Ishikawa (cell line): ENCODE measurements around the gene GALNT13.

ENCODE experiments used
- CEBPB ChIP-seq: IDR thresholded peaks from 2 replicates; pipeline ENCODE4 v1.6.1; 2012
- CREB1 ChIP-seq: IDR thresholded peaks from 2 replicates; pipeline ENCODE4 v1.6.1; 2012; ENCODE audit warnings: low read depth
- EGR1 ChIP-seq: IDR thresholded peaks from 2 replicates; pipeline ENCODE4 v1.6.1; 2012
- EP300 ChIP-seq: IDR thresholded peaks from 2 replicates; pipeline ENCODE4 v1.6.1; 2012; ENCODE audit warnings: borderline replicate concordance
- FOXM1 ChIP-seq: IDR thresholded peaks from 2 replicates; pipeline ENCODE4 v1.6.1; 2012; ENCODE audit warnings: low read depth, borderline replicate concordance
- NFIC ChIP-seq: IDR thresholded peaks from 2 replicates; pipeline ENCODE4 v1.6.1; 2012
- RAD21 ChIP-seq: IDR thresholded peaks from 2 replicates; pipeline ENCODE4 v1.6.1; 2012; ENCODE audit warnings: low read depth
- TAF1 ChIP-seq: IDR thresholded peaks from 2 replicates; pipeline ENCODE4 v1.6.1; 2012; ENCODE audit warnings: low read depth, mild to moderate bottlenecking
- TCF12 ChIP-seq: IDR thresholded peaks from 2 replicates; pipeline ENCODE4 v1.6.1; 2012; ENCODE audit warnings: low read depth
- TEAD4 ChIP-seq: IDR thresholded peaks from 2 replicates; pipeline ENCODE4 v1.6.1; 2012
- YY1 ChIP-seq: IDR thresholded peaks from 2 replicates; pipeline ENCODE4 v1.6.1; 2012; ENCODE audit warnings: low read depth
- ZBTB7A ChIP-seq: IDR thresholded peaks from 2 replicates; pipeline ENCODE4 v1.6.1; 2012; ENCODE audit warnings: low read depth
- TF ChIP-seq, protein P1 (sequence below): IDR thresholded peaks from 2 replicates; pipeline ENCODE4 v1.6.1; 2012
- TF ChIP-seq, protein P2 (sequence below): IDR thresholded peaks from 2 replicates; pipeline ENCODE4 v1.6.1; 2012
- TF ChIP-seq, protein P3 (sequence below): IDR thresholded peaks from 2 replicates; pipeline ENCODE4 v1.6.1; 2012; ENCODE audit warnings: low read depth, mild to moderate bottlenecking

Gene GALNT13

GRCh38 chr2:154093856-154094255, 222.1 kb downstream of the GALNT13 start:
- TF ChIP-seq CREB1 (no peak), TAF1 (no peak), RAD21 (no peak), TEAD4 (no peak), NFIC (no peak), FOXM1 (no peak), TCF12 (no peak), ZBTB7A (no peak), CEBPB (no peak), YY1 (no peak), EP300 (no peak), EGR1 (no peak)
- TF ChIP-seq, protein P1, sequence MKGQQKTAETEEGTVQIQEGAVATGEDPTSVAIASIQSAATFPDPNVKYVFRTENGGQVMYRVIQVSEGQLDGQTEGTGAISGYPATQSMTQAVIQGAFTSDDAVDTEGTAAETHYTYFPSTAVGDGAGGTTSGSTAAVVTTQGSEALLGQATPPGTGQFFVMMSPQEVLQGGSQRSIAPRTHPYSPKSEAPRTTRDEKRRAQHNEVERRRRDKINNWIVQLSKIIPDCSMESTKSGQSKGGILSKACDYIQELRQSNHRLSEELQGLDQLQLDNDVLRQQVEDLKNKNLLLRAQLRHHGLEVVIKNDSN = no peak
- TF ChIP-seq, protein P2, sequence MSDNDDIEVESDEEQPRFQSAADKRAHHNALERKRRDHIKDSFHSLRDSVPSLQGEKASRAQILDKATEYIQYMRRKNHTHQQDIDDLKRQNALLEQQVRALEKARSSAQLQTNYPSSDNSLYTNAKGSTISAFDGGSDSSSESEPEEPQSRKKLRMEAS = no peak
- TF ChIP-seq, protein P3, sequence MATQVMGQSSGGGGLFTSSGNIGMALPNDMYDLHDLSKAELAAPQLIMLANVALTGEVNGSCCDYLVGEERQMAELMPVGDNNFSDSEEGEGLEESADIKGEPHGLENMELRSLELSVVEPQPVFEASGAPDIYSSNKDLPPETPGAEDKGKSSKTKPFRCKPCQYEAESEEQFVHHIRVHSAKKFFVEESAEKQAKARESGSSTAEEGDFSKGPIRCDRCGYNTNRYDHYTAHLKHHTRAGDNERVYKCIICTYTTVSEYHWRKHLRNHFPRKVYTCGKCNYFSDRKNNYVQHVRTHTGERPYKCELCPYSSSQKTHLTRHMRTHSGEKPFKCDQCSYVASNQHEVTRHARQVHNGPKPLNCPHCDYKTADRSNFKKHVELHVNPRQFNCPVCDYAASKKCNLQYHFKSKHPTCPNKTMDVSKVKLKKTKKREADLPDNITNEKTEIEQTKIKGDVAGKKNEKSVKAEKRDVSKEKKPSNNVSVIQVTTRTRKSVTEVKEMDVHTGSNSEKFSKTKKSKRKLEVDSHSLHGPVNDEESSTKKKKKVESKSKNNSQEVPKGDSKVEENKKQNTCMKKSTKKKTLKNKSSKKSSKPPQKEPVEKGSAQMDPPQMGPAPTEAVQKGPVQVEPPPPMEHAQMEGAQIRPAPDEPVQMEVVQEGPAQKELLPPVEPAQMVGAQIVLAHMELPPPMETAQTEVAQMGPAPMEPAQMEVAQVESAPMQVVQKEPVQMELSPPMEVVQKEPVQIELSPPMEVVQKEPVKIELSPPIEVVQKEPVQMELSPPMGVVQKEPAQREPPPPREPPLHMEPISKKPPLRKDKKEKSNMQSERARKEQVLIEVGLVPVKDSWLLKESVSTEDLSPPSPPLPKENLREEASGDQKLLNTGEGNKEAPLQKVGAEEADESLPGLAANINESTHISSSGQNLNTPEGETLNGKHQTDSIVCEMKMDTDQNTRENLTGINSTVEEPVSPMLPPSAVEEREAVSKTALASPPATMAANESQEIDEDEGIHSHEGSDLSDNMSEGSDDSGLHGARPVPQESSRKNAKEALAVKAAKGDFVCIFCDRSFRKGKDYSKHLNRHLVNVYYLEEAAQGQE = no peak

DNA sequence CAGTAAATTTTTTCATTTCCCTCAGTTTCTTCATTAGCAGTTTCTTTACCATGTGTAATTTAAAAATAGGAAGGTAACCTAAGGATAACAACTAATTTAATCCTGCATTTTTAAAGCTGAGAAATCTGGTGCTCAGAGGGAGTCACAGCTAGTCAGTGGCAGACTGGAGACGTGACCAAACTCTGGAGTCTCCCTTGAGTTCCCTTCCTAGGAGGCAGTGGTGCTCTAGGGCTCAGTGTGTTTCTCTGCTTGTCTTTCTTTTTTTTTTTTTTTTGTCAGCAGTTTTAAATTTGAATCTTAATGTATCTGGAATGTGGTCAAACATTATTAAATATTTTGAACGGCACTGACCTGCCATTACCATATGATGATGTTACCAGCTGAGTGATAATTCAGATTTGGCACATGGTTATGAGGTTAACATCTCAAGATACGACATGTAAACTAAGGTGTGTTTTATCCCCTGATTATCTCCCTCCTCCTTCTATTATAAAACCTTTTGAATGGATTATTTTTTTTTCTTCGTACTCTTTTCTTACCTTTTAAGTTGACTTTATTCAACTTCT, 226.2 kb downstream of the GALNT13 start:
- TF ChIP-seq FOXM1 (no peak), ZBTB7A (no peak), EP300 (no peak), RAD21 (no peak), EGR1 (no peak), YY1 (no peak), TCF12 (no peak), TAF1 (no peak), TEAD4 (no peak), NFIC (no peak)
- TF ChIP-seq, protein P3 = no peak
- TF ChIP-seq, protein P1 = no peak

DNA sequence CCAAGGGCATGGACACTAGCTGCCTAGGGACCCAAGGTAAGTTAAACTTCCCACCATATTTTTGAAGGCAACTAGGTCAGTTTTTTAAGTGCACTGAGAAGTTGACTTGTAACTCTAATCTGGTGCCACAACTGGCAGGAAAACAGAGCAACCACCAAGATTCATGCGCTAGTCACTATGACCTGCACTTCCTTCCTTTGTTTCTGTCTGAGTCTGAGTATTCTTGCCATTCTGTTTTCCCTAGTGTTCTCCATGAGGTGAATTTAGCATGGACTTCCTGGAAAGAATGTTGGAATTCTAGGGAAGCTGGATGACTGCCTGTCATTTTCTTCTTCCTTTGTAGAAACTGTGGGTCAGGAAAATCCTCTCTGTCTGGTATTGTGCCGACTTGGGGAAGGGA, 249.0 kb downstream of the GALNT13 start:
- TF ChIP-seq, protein P3 = no peak
- TF ChIP-seq EGR1 = no peak
- TF ChIP-seq NFIC = no peak
- no peak for TF ChIP-seq CREB1
- TF ChIP-seq ZBTB7A = no peak
- no peak for TF ChIP-seq RAD21
- no peak for TF ChIP-seq EP300

DNA sequence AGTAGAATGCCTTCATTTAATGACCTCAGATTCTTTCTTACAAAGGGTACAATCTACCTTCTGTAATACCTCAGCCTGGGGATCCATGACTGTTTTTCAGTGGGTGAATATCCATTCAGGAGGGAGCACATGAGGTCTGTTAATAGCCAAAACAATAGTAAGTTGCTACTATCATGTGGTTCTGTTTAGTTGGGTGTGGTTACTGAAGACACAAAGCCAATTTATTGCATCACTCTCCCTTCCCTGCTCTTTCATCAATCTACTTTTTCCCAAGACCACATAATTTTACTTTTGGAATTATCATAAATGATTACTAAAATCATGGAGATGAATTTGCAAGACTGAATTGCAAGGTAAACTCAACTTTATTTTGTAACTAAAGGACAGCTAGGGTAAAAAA, 254.2 kb downstream of the GALNT13 start:
- TF ChIP-seq EP300 (no peak), ZBTB7A (no peak), YY1 (no peak), RAD21 (no peak), TEAD4 (no peak), TAF1 (no peak), EGR1 (no peak), CEBPB (no peak), FOXM1 (no peak), NFIC (no peak), CREB1 (no peak), TCF12 (no peak)
- TF ChIP-seq, protein P3 = no peak
- TF ChIP-seq, protein P2 = no peak
- TF ChIP-seq, protein P1 = no peak
